ENCODE measurements around the gene IFI30. TPM values are rescaled to one million over a fixed set of nuclear protein-coding genes. Genes with fewer than 3 reads are reported as not detected.

Gene IFI30
- total RNA-seq, 2 donors from 2014 or later = 8.1 to 43.2 TPM

DNA sequence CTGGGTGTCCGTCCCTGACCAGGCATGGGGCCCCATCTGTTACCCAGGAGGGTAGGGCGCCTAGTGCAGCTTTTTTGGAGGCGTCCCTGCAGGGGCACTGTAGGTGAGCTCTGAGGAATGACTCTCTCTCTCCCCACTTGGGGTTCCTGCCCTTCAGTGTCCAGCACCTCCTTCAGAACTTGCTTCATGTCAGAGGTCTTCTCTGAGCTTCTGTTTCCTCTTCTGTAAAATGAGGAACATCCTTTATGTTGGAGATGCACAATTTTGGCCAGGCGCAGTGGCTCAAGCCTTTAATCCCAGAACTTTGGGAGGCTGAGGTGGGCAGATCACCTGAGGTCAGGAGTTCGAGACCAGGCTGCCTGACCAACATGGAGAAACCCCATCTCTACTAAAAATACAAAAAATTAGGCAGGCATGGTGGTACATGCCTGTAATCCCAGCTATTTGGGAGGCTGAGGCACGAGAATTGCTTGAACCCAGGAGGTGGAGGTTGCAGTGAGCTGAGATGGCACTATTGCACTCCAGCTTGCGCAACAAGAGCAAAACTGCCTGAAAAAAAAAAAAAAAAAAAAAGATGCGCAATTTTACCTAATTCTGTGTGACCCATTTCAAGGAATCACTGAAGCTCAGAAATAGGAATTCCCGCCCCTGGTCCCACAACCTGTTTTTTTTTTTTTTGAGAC is 35.8 kb upstream of the IFI30 start:
- TF ChIP-seq, protein P1, sequence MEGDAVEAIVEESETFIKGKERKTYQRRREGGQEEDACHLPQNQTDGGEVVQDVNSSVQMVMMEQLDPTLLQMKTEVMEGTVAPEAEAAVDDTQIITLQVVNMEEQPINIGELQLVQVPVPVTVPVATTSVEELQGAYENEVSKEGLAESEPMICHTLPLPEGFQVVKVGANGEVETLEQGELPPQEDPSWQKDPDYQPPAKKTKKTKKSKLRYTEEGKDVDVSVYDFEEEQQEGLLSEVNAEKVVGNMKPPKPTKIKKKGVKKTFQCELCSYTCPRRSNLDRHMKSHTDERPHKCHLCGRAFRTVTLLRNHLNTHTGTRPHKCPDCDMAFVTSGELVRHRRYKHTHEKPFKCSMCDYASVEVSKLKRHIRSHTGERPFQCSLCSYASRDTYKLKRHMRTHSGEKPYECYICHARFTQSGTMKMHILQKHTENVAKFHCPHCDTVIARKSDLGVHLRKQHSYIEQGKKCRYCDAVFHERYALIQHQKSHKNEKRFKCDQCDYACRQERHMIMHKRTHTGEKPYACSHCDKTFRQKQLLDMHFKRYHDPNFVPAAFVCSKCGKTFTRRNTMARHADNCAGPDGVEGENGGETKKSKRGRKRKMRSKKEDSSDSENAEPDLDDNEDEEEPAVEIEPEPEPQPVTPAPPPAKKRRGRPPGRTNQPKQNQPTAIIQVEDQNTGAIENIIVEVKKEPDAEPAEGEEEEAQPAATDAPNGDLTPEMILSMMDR (IDR thresholded peaks at IDR 0.05) = no peak
- H3K4me1 ChIP-seq = no peaks in the 10 kb centered on the region
- no peaks in the 10 kb centered on the region for H3K27me3 ChIP-seq
- H3K27ac ChIP-seq = no peak overlapping the region
- no peak overlapping the region for H3K4me3 ChIP-seq
- H3K36me3 ChIP-seq = no peaks in the 10 kb centered on the region
- H3K9me3 ChIP-seq = no peaks in the 10 kb centered on the region
- no peak for DNase-seq (ENCODE audit: low spot score)

DNA sequence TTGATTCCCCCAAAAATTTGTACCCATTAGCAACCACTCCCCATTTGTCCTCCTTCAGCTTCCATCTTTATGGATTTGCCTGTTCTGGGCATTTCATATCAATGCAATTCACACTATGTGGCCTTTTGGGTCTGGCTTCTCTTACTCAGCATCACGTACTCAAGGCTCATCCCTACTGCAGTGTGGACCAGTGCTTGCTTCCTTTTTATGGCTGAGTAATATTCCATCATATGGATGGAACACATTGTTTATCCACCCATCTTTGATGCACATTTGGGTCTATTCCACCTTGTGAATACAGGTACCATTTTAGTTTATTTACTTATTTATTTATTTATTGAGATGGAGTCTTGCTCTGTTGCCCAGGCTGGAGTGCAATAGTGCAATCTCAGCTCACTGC is 33.1 kb upstream of the IFI30 start:
- Histone ChIP-seq H3K4me1 (no peaks in the 10 kb centered on the region), H3K27me3 (no peaks in the 10 kb centered on the region), H3K36me3 (peaks cover 17% of the 10 kb centered on the region), H3K4me3 (no peak overlapping the region), H3K9me3 (no peaks in the 10 kb centered on the region), H3K27ac (no peak overlapping the region)
- TF ChIP-seq, protein P1 (IDR thresholded peaks at IDR 0.05) = no peak
- no peak for DNase-seq (ENCODE audit: low spot score)

DNA sequence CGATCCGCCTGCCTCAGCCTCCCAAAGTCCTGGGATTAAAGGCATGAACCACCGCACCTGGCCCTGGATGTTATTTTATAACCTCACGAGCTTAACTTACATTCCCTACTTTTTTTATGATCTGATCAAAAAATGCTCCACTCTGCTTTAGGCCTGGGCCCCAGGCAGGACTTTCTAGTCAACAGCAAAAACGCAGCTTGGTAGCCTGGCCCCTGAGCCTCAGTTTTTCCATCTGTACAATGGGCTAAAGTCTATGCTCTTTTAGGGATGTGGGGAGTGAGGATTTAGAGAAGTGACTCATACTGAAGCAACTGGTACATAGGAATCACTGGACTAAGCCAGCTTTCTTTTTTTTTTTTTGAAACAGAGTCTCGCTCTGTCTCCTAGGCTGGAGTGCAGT is 32.6 kb upstream of the IFI30 start:
- DNase-seq (ENCODE audit: low spot score) = no peak
- Histone ChIP-seq H3K4me1 (no peaks in the 10 kb centered on the region), H3K36me3 (peaks cover 22% of the 10 kb centered on the region), H3K27ac (no peak overlapping the region), H3K9me3 (no peaks in the 10 kb centered on the region), H3K4me3 (no peak overlapping the region), H3K27me3 (no peaks in the 10 kb centered on the region)
- TF ChIP-seq, protein P1 (IDR thresholded peaks at IDR 0.05) = no peak

DNA sequence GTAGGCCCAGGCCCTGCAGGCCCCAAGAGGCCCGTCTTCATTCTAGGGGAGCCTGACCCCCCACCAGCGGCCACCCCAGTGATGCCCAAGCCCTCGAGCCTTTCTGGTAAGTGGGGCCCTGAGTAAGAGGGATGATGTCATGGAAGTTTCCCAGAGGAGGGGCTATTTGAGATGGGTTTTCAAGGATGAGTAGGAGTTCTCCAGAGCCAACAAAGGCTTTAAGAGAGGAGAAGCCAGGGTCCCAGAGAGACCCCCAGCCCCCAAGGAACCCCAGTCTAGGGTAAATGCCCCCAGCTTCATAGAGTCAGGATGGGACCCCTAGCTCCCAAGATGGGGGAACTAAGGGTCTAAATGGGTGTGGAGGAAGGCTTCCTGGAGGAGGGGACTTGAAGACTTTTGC is 29.7 kb upstream of the IFI30 start:
- no peaks in the 10 kb centered on the region for H3K27me3 ChIP-seq
- no peaks in the 10 kb centered on the region for H3K4me1 ChIP-seq
- TF ChIP-seq, protein P1 (IDR thresholded peaks at IDR 0.05) = no peak
- H3K9me3 ChIP-seq = no peaks in the 10 kb centered on the region
- peaks cover 26% of the 10 kb centered on the region for H3K36me3 ChIP-seq
- H3K4me3 ChIP-seq = no peak overlapping the region
- H3K27ac ChIP-seq = no peak overlapping the region
- DNase-seq (ENCODE audit: low spot score) = no peak

DNA sequence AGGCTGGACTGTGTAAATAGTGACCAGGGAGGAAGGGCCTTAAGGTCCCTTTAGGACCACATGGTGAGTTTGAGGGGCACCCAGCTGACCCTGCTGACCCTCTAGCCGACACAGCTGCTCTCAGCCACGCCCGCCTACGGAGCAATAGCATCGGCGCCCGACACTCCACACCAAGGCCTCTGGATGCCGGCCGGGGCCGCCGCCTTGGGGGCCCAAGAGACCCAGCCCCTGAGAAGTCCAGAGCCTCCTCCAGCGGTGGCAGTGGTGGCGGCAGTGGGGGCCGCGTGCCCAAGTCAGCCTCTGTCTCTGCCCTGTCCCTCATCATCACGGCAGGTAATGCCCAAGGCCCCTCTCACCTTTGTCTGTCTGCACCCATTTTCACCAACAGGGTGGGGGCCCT is 29.3 kb upstream of the IFI30 start:
- Histone ChIP-seq H3K9me3 (no peaks in the 10 kb centered on the region), H3K4me3 (no peak overlapping the region), H3K27ac (no peak overlapping the region), H3K4me1 (no peaks in the 10 kb centered on the region), H3K27me3 (no peaks in the 10 kb centered on the region), H3K36me3 (peaks cover 26% of the 10 kb centered on the region)
- no peak for DNase-seq (ENCODE audit: low spot score)
- TF ChIP-seq, protein P1 (IDR thresholded peaks at IDR 0.05) = no peak

DNA sequence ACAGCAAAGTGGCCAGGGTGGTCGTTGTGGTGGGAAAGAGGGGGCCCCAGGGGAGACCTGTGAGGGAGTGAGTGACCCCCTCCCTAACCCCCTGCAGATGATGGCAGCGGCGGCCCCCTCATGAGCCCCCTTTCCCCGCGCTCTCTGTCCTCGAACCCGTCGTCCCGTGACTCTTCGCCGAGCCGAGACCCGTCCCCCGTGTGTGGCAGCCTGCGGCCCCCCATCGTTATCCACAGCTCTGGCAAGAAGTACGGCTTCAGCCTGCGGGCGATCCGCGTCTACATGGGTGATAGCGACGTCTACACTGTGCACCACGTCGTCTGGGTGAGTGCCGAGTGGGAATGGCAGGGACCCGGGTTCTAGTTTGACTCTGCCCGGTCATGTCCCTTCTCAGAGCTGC is 28.7 kb upstream of the IFI30 start:
- Histone ChIP-seq H3K36me3 (peaks cover 26% of the 10 kb centered on the region), H3K4me1 (no peaks in the 10 kb centered on the region), H3K9me3 (no peaks in the 10 kb centered on the region), H3K27me3 (no peaks in the 10 kb centered on the region), H3K4me3 (no peak overlapping the region), H3K27ac (no peak overlapping the region)
- no peak for DNase-seq (ENCODE audit: low spot score)
- TF ChIP-seq, protein P1 (IDR thresholded peaks at IDR 0.05) = no peak

Measured in right atrium auricular region (tissue), 2 donors.